Activated CD8-positive, alpha-beta memory T cell treated with anti-CD3 and anti-CD28 coated beads for 1 hour (primary cell): ENCODE measurements around the gene NFASC.

Source experiments
- DNase-seq, 2 donors: peaks; one replicate each; pipeline ENCODE4 v3.0.0-alpha.2; 2020; ENCODE audit warnings: low read depth in 1 of 2; ENCODE audit errors: extremely low read depth in 1 of 2

Gene NFASC

GRCh38 chr1:205032508-205032907 lies 161.8 kb downstream of the NFASC start:
- DNase-seq, result no peak

GRCh38 chr1:205037539-205037938 lies 166.9 kb downstream of the NFASC start:
- DNase-seq, result no peak

- no peak for DNase-seq
Observed at GRCh38 chr1:205038132-205038786, 167.6 kb downstream of the NFASC start.

- DNase-seq, result no peak
Observed at GRCh38 chr1:205041001-205041715, 170.5 kb downstream of the NFASC start.

GRCh38 chr1:205041998-205042910 lies 171.6 kb downstream of the NFASC start:
- no peak for DNase-seq

- no peak for DNase-seq
Observed at GRCh38 chr1:205042911-205043806, 172.5 kb downstream of the NFASC start, which contains the start of gene CNTN2. TSS of gene CNTN2 (plus strand) at chr1:205043212. CDS start at chr1:205053186, 9,974 bp downstream.

- no peak for DNase-seq
Observed at GRCh38 chr1:205043866-205044265, 173.2 kb downstream of the NFASC start.

- DNase-seq, result no peak
Observed at GRCh38 chr1:205044741-205045140, 174.1 kb downstream of the NFASC start.

- no peak for DNase-seq
Observed at GRCh38 chr1:205045146-205045545, 174.5 kb downstream of the NFASC start.

GRCh38 chr1:205046870-205047269 lies 176.2 kb downstream of the NFASC start:
- no peak for DNase-seq

GRCh38 chr1:205047764-205048231 lies 177.1 kb downstream of the NFASC start:
- DNase-seq, result no peak

- no peak for DNase-seq
Observed at GRCh38 chr1:205048382-205048781, 177.7 kb downstream of the NFASC start.

GRCh38 chr1:205049479-205049878 lies 178.8 kb downstream of the NFASC start:
- no peak for DNase-seq

- no peak for DNase-seq
Observed at GRCh38 chr1:205052690-205053089, 182.0 kb downstream of the NFASC start.

GRCh38 chr1:205053296-205053695 lies 182.6 kb downstream of the NFASC start:
- no peak for DNase-seq

GRCh38 chr1:205054013-205054412 lies 183.4 kb downstream of the NFASC start:
- DNase-seq, result no peak

GRCh38 chr1:205056188-205056611 lies 185.5 kb downstream of the NFASC start:
- no peak for DNase-seq

GRCh38 chr1:205056956-205057568 lies 186.4 kb downstream of the NFASC start:
- DNase-seq, result no peak

- no peak for DNase-seq
Observed at GRCh38 chr1:205057808-205058575, 187.3 kb downstream of the NFASC start.
